MM.1S (cell line): ENCODE data around the gene ZNF280D.

Experiments used
- DNase-seq: peaks from one replicate; pipeline ENCODE4 v3.0.0-alpha.2; 2015
- H2AFZ ChIP-seq: fragments of 300-600 bp; sonication (generic); 2 replicates; pipeline ENCODE4 v1.6.0; 2016; ENCODE audit warnings: antibody characterized with exemption, low read length
- H3F3A ChIP-seq: fragments of 300-600 bp; sonication (generic); 2 replicates; pipeline ENCODE4 v1.6.1; 2016; ENCODE audit warnings: mild to moderate bottlenecking, antibody characterized with exemption, low read length, moderate library complexity, mixed read lengths; ENCODE audit not compliant: insufficient read depth
- H3K27ac ChIP-seq: fragments of 300-600 bp; sonication (generic); 2 replicates; pipeline ENCODE4 v1.5.1; 2016; ENCODE audit warnings: mild to moderate bottlenecking, low read length
- H3K27me3 ChIP-seq: fragments of 300-600 bp; sonication (generic); replicated peaks from 2 replicates; pipeline ENCODE4 v1.6.0; 2016; ENCODE audit warnings: low read length; ENCODE audit not compliant: insufficient read depth
- H3K36me3 ChIP-seq: fragments of 300-600 bp; sonication (generic); replicated peaks from 2 replicates; pipeline ENCODE4 v1.6.1; 2016; ENCODE audit warnings: mild to moderate bottlenecking, low read length, mixed read lengths; ENCODE audit not compliant: insufficient read depth
- H3K4me1 ChIP-seq: fragments of 300-600 bp; sonication (generic); 2 replicates; pipeline ENCODE4 v1.6.1; 2016; ENCODE audit warnings: low read length, mixed read lengths
- H3K4me2 ChIP-seq: fragments of 300-600 bp; sonication (generic); 2 replicates; pipeline ENCODE4 v1.6.0; 2016; ENCODE audit warnings: low read depth, low read length
- H3K4me3 ChIP-seq: fragments of 300-600 bp; sonication (generic); 2 replicates; pipeline ENCODE4 v1.5.1; 2016; ENCODE audit warnings: low read length, mixed read lengths
- H3K79me2 ChIP-seq: fragments of 300-600 bp; sonication (generic); 2 replicates; pipeline ENCODE4 v1.6.1; 2016; ENCODE audit warnings: mixed run types, low read length, mixed read lengths
- H3K9ac ChIP-seq: fragments of 300-600 bp; sonication (generic); 2 replicates; pipeline ENCODE4 v1.6.1; 2016; ENCODE audit warnings: low read length, mixed read lengths
- H3K9me2 ChIP-seq: fragments of 300-600 bp; sonication (generic); replicated peaks from 2 replicates; pipeline ENCODE4 v1.6.1; 2016; ENCODE audit warnings: mild to moderate bottlenecking, low read length, mixed read lengths; ENCODE audit not compliant: insufficient read depth
- H3K9me3 ChIP-seq: fragments of 300-600 bp; sonication (generic); replicated peaks from 2 replicates; pipeline ENCODE4 v1.6.1; 2016; ENCODE audit warnings: mild to moderate bottlenecking, low read length, mixed read lengths; ENCODE audit not compliant: insufficient read depth
- H4K20me1 ChIP-seq: fragments of 300-600 bp; sonication (generic); 2 replicates; pipeline ENCODE4 v1.6.1; 2016; ENCODE audit warnings: mild to moderate bottlenecking, low read length, moderate library complexity, mixed read lengths; ENCODE audit not compliant: insufficient read depth
- EZH2 ChIP-seq: fragments of 300-600 bp; sonication (generic); optimal IDR thresholded peaks from 2 replicates; pipeline ENCODE3; 2017; ENCODE audit warnings: low read depth, mild to moderate bottlenecking, antibody characterized with exemption, low read length, mixed read lengths
- EZH2phosphoT487 ChIP-seq: fragments of 300-600 bp; sonication (generic); IDR thresholded peaks from 2 replicates; pipeline ENCODE4 v1.6.1; 2018; ENCODE audit warnings: antibody characterized with exemption, low read length
- TF ChIP-seq, protein P1 (sequence below): fragments of 300-600 bp; sonication (generic); IDR thresholded peaks from 2 replicates; pipeline ENCODE4 v1.5.1; 2016; ENCODE audit warnings: antibody characterized with exemption, low read length, mixed read lengths

The ZNF280D gene

GRCh38 chr15:56778761-56779160 lies 45.5 kb upstream of the ZNF280D start:
- TF ChIP-seq, protein P1, sequence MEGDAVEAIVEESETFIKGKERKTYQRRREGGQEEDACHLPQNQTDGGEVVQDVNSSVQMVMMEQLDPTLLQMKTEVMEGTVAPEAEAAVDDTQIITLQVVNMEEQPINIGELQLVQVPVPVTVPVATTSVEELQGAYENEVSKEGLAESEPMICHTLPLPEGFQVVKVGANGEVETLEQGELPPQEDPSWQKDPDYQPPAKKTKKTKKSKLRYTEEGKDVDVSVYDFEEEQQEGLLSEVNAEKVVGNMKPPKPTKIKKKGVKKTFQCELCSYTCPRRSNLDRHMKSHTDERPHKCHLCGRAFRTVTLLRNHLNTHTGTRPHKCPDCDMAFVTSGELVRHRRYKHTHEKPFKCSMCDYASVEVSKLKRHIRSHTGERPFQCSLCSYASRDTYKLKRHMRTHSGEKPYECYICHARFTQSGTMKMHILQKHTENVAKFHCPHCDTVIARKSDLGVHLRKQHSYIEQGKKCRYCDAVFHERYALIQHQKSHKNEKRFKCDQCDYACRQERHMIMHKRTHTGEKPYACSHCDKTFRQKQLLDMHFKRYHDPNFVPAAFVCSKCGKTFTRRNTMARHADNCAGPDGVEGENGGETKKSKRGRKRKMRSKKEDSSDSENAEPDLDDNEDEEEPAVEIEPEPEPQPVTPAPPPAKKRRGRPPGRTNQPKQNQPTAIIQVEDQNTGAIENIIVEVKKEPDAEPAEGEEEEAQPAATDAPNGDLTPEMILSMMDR, result no peak
- TF ChIP-seq EZH2, result no peak
- TF ChIP-seq EZH2phosphoT487, result no peak
- peaks cover 12% of the 10 kb centered on the region for H3K4me1 ChIP-seq
- H3K36me3 ChIP-seq, result no peaks in the 10 kb centered on the region
- no peaks in the 10 kb centered on the region for H3K27me3 ChIP-seq
- H3K4me3 ChIP-seq, result no peak overlapping the region
- no peak overlapping the region for H3K27ac ChIP-seq
- H2AFZ ChIP-seq, result no peak overlapping the region
- peaks cover 4% of the 10 kb centered on the region; the same call in 1 of the 2 replicates for H3F3A ChIP-seq
- H3K9me3 ChIP-seq, result no peaks in the 10 kb centered on the region
- no peaks in the 10 kb centered on the region for H3K79me2 ChIP-seq
- DNase-seq, result no peak
- H3K9ac ChIP-seq, result no peak overlapping the region
- no peaks in the 10 kb centered on the region for H3K9me2 ChIP-seq
- no peaks in the 10 kb centered on the region for H4K20me1 ChIP-seq
- H3K4me2 ChIP-seq, result no peak overlapping the region

GRCh38 chr15:56776839-56777238 lies 43.5 kb upstream of the ZNF280D start:
- no peak overlapping the region for H3K9ac ChIP-seq
- H3K4me2 ChIP-seq, result no peak overlapping the region
- H3K9me3 ChIP-seq, result no peaks in the 10 kb centered on the region
- H3K27me3 ChIP-seq, result no peaks in the 10 kb centered on the region
- H3K36me3 ChIP-seq, result no peaks in the 10 kb centered on the region
- no peaks in the 10 kb centered on the region for H3K79me2 ChIP-seq
- no peak for TF ChIP-seq EZH2phosphoT487
- TF ChIP-seq, protein P1, result no peak
- no peak for TF ChIP-seq EZH2
- peaks cover 12% of the 10 kb centered on the region for H3K4me1 ChIP-seq
- no peak overlapping the region for H3K4me3 ChIP-seq
- peaks cover 4% of the 10 kb centered on the region; the same call in 1 of the 2 replicates for H3F3A ChIP-seq
- H3K27ac ChIP-seq, result no peak overlapping the region
- no peaks in the 10 kb centered on the region for H4K20me1 ChIP-seq
- no peak for DNase-seq
- no peak overlapping the region for H2AFZ ChIP-seq
- H3K9me2 ChIP-seq, result no peaks in the 10 kb centered on the region

DNA sequence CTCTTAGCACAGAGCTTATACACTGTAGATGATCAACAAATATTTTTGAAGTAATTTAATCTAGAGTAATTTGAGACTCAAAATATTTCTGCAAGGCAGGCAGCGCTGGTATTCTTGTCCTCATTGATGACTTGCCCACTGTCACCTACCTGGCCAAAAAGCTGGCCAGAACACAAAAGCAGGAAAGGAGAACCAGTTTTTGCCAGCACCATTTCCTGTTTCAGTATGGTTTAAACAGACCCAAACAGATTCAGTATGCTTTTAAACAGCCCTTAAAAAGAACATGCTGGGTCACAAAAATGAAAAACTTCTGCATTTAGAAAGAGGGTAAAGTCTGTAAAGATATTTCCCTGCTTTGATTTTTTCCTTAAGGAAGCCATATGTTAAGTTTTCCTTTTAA lies 42.3 kb upstream of the ZNF280D start:
- peak overlapping the region; percentile 35; the same call in 1 of the 2 replicates for H3K4me2 ChIP-seq

DNA sequence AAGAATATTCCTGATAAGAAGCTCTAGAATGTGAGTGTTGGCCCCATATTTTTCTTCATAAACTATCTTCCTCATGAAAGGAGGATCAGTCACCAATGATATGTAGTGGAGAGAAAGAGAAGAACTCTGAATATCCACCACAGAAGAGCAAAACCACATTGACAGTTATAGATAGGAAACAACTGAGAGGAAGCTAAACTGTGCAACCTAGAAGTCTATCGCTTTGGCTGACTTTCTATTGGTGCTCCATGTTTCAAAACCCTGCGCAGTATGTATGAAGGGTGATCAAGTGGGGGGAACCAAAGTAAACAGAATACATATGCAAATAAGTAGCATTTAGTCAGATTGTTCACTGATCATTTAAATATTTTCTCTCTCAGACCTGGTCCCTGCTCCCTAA lies 41.0 kb upstream of the ZNF280D start:
- no peak overlapping the region for H3K4me2 ChIP-seq
- H3K27ac ChIP-seq, result no peak overlapping the region
- no peaks in the 10 kb centered on the region for H3K9me2 ChIP-seq
- H4K20me1 ChIP-seq, result no peaks in the 10 kb centered on the region
- H3K9ac ChIP-seq, result no peak overlapping the region
- H3F3A ChIP-seq, result peaks cover 4% of the 10 kb centered on the region; the same call in 1 of the 2 replicates
- DNase-seq, result no peak
- no peak overlapping the region for H2AFZ ChIP-seq
- peaks cover 12% of the 10 kb centered on the region for H3K4me1 ChIP-seq
- no peaks in the 10 kb centered on the region for H3K36me3 ChIP-seq
- H3K27me3 ChIP-seq, result no peaks in the 10 kb centered on the region
- no peaks in the 10 kb centered on the region for H3K79me2 ChIP-seq
- TF ChIP-seq, protein P1, result no peak
- TF ChIP-seq EZH2 (no peak), EZH2phosphoT487 (no peak)
- no peak overlapping the region for H3K4me3 ChIP-seq
- H3K9me3 ChIP-seq, result no peaks in the 10 kb centered on the region

More for the DNA sequence above, 42.3 kb upstream of the ZNF280D start:
- Histone ChIP-seq H3K9me2 (no peaks in the 10 kb centered on the region), H3K79me2 (no peaks in the 10 kb centered on the region), H3K27me3 (no peaks in the 10 kb centered on the region), H2AFZ (peak overlapping the region; percentile 46), H3K27ac (peak overlapping the region; percentile 11; the same call in 1 of the 2 replicates), H3K4me1 (peaks cover 12% of the 10 kb centered on the region), H3K9me3 (no peaks in the 10 kb centered on the region), H4K20me1 (no peaks in the 10 kb centered on the region), H3K4me3 (no peak overlapping the region), H3K9ac (0 out of 2 replicates have a peak overlapping the region, but pooled peaks have one; percentile 3), H3F3A (peaks cover 4% of the 10 kb centered on the region; the same call in 1 of the 2 replicates), H3K36me3 (no peaks in the 10 kb centered on the region)
- TF ChIP-seq EZH2phosphoT487, result no peak
- no peak for TF ChIP-seq EZH2
- DNase-seq, result peak; percentile 52
